Medulla oblongata (tissue), 1 donor: ENCODE measurements around the gene PDHB.
A peak's percentile ranks its signal among the peaks of the same experiment; 100 is the strongest.
"Not testable (repeated sequence)": the region's sequence is repeated elsewhere in the genome, so short reads cannot be mapped to it uniquely, and the experiment has no call there.

ENCODE experiments used
- DNase-seq: peaks from one replicate; pipeline ENCODE4 v3.0.0-alpha.2; 2015; ENCODE audit errors: extremely low spot score

Gene PDHB

GRCh38 chr3:58437276-58437675 is 3.6 kb upstream of the PDHB start:
- DNase-seq, result not testable (repeated sequence)

- DNase-seq, result no peak
These were observed 1.4 kb upstream of the PDHB start for GRCh38 chr3:58434990-58435389.

GRCh38 chr3:58434511-58434910 is 879 bp upstream of the PDHB start:
- no peak for DNase-seq

GRCh38 chr3:58434168-58434504 is 504 bp upstream of the PDHB start:
- DNase-seq, result no peak

GRCh38 chr3:58432905-58433304 is 727 bp downstream of the PDHB start:
- no peak for DNase-seq

GRCh38 chr3:58429657-58430056 is 4.0 kb downstream of the PDHB start:
- DNase-seq, result no peak

GRCh38 chr3:58427661-58428361 is 5.8 kb downstream of the PDHB start:
- DNase-seq, result no peak

GRCh38 chr3:58425782-58426181 is 7.8 kb downstream of the PDHB start:
- no peak for DNase-seq

GRCh38 chr3:58424613-58425012 is 9.0 kb downstream of the PDHB start:
- no peak for DNase-seq

- no peak for DNase-seq
These were observed 10.8 kb downstream of the PDHB start for GRCh38 chr3:58422756-58423325.

GRCh38 chr3:58421004-58421403 is 12.6 kb downstream of the PDHB start:
- DNase-seq, result no peak

GRCh38 chr3:58419780-58420507 is 13.7 kb downstream of the PDHB start:
- no peak for DNase-seq

GRCh38 chr3:58418227-58418626 is 15.4 kb downstream of the PDHB start:
- DNase-seq, result no peak

- no peak for DNase-seq
These were observed 16.6 kb downstream of the PDHB start for GRCh38 chr3:58417075-58417474.

- DNase-seq, result no peak
These were observed 17.4 kb downstream of the PDHB start for GRCh38 chr3:58416191-58416590.

- DNase-seq, result peak; percentile 83
These were observed 19.0 kb downstream of the PDHB start for GRCh38 chr3:58414538-58415197.

GRCh38 chr3:58411851-58412830 is 21.5 kb downstream of the PDHB start:
- DNase-seq, result no peak

GRCh38 chr3:58411036-58411435 is 22.6 kb downstream of the PDHB start:
- no peak for DNase-seq

GRCh38 chr3:58409663-58410062 is 24.0 kb downstream of the PDHB start:
- DNase-seq, result no peak

- no peak for DNase-seq
These were observed 24.7 kb downstream of the PDHB start for GRCh38 chr3:58408906-58409305.

- no peak for DNase-seq
These were observed 29.2 kb downstream of the PDHB start for GRCh38 chr3:58404396-58404795.
